GM10248 (cell line): ENCODE data around the gene MPHOSPH6.
"Not testable (repeated sequence)": the region's sequence is repeated elsewhere in the genome, so short reads cannot be mapped to it uniquely, and the experiment has no call there.

Experiments
- CTCF ChIA-PET: fragments of 300-600 bp; sonication (Branson Sonifier 250); formaldehyde crosslinking; extraction: SDS; loops from one replicate; lab custom pipeline; 2021; ENCODE audit warnings: antibody characterized with exemption; lab: Yijun Ruan, JAX
- POLR2A ChIA-PET: fragments of 350-650 bp; sonication (Branson Sonifier 250); formaldehyde crosslinking; extraction: SDS; loops from one replicate; lab custom pipeline; 2020; ENCODE audit warnings: antibody characterized with exemption; lab: Yijun Ruan, JAX
- DNase-seq: peaks from one replicate; pipeline ENCODE4 v3.0.0; 2012; ENCODE audit errors: extremely low spot score
- CTCF ChIP-seq: IDR thresholded peaks from 2 replicates; pipeline ENCODE4 v1.5.1; 2012; ENCODE audit warnings: mild to moderate bottlenecking, low read depth; ENCODE audit errors: extremely low read depth, missing control alignments, control extremely low read depth

The MPHOSPH6 gene

GRCh38 chr16:82147546-82147945 lies 22.5 kb downstream of the MPHOSPH6 start:
- ChIA-PET CTCF (no interaction called here), POLR2A (no interaction called here)
- no peak for TF ChIP-seq CTCF
- DNase-seq = no peak

GRCh38 chr16:82146957-82147356 lies 23.1 kb downstream of the MPHOSPH6 start:
- ChIA-PET CTCF (interaction anchor here (1.0 kb wide), 1 partner anchor 23 kb away, joined by 3 read pairs; the partner anchor contains the start of gene MPHOSPH6), POLR2A (no interaction called here)
- TF ChIP-seq CTCF = no peak
- no peak for DNase-seq

GRCh38 chr16:82146556-82146955 lies 23.5 kb downstream of the MPHOSPH6 start:
- ChIA-PET POLR2A (no interaction called here), CTCF (interaction anchor here (1.0 kb wide), 1 partner anchor 23 kb away, joined by 3 read pairs; the partner anchor contains the start of gene MPHOSPH6)
- no peak for TF ChIP-seq CTCF
- DNase-seq = no peak

GRCh38 chr16:82139286-82139571 lies 30.8 kb downstream of the MPHOSPH6 start:
- DNase-seq = not testable (repeated sequence)

GRCh38 chr16:82138478-82139285 lies 31.3 kb downstream of the MPHOSPH6 start:
- CTCF ChIA-PET = interaction anchor here (1.0 kb wide), 1 partner anchor 31 kb away, joined by 3 read pairs; no protein-coding TSS in a partner anchor
- TF ChIP-seq CTCF = no peak
- POLR2A ChIA-PET = no interaction called here
- DNase-seq = no peak

More at GRCh38 chr16:82139286-82139571, 30.8 kb downstream of the MPHOSPH6 start:
- POLR2A ChIA-PET = not testable (repeated sequence)
- CTCF ChIA-PET = interaction anchor here (1.0 kb wide), 1 partner anchor 31 kb away, joined by 3 read pairs; no protein-coding TSS in a partner anchor

- CTCF ChIA-PET = interaction anchor here (1.2 kb wide), 1 partner anchor 13 kb away, joined by 3 read pairs; no protein-coding TSS in a partner anchor
- TF ChIP-seq CTCF = no peak
- POLR2A ChIA-PET = no interaction called here
- DNase-seq = no peak
Measured at GRCh38 chr16:82137822-82138167, 32.2 kb downstream of the MPHOSPH6 start.
